CD4-positive, CD25-positive, alpha-beta regulatory T cell (primary cell): ENCODE results near the gene SPTBN4. TPM values are rescaled to one million over a fixed set of nuclear protein-coding genes. Genes with fewer than 3 reads are reported as not detected.

Source experiments
- ATAC-seq, 2 donors: fragments of 150-1000 bp; cut with Tn5 transposase; one replicate each; pipeline ENCODE4 v1.10.0; 2021; ENCODE audit warnings: low read depth in 2 of 2, moderate number of reproducible peaks in 2 of 2, moderate library complexity in 1 of 2
- DNase-seq, 3 donors: peaks; one replicate each; pipeline versions ENCODE4 v3.0.0 to v3.0.0-alpha.2; 2012 to 2022; ENCODE audit warnings: mixed read lengths in 1 of 3
- H3K27ac ChIP-seq: one replicate; pipeline ENCODE4 v1.7.0; 2013; ENCODE audit warnings: mild to moderate bottlenecking, low read length; ENCODE audit not compliant: insufficient read depth, poor library complexity, severe bottlenecking
- H3K27me3 ChIP-seq: one replicate; pipeline ENCODE4 v1.7.0; 2013; ENCODE audit warnings: low read length; ENCODE audit not compliant: control insufficient read depth, insufficient read depth
- H3K36me3 ChIP-seq: one replicate; pipeline ENCODE4 v1.7.0; 2013; ENCODE audit warnings: mild to moderate bottlenecking, low read length, moderate library complexity; ENCODE audit not compliant: control insufficient read depth, insufficient read depth
- H3K4me1 ChIP-seq: 2 replicates; pipeline ENCODE4 v1.7.0; 2013; ENCODE audit warnings: mild to moderate bottlenecking, low read length; ENCODE audit not compliant: insufficient read depth, control insufficient read depth, poor library complexity, severe bottlenecking
- H3K4me3 ChIP-seq: one replicate; pipeline ENCODE4 v1.7.0; 2013; ENCODE audit warnings: low read depth, mild to moderate bottlenecking, low read length, moderate library complexity
- H3K9me3 ChIP-seq, 2 experiments: 1 replicate in 1 of 2; 2 replicates in 1 of 2; pipeline ENCODE4 v1.7.0; 2013; ENCODE audit warnings: low read length in 2 of 2, mild to moderate bottlenecking in 1 of 2, moderate library complexity in 1 of 2; ENCODE audit not compliant: control insufficient read depth in 2 of 2
- H3K27ac Mint-ChIP-seq, 3 donors: one replicate each; pipeline ENCODE4 v1.8.0; 2020 to 2022; ENCODE audit warnings: mild to moderate bottlenecking in 3 of 3, mixed read lengths in 3 of 3, moderate library complexity in 2 of 3
- H3K27me3 Mint-ChIP-seq: one replicate; pipeline ENCODE4 v1.8.0; 2022; ENCODE audit warnings: mild to moderate bottlenecking, mixed read lengths
- H3K36me3 Mint-ChIP-seq: one replicate; pipeline ENCODE4 v1.8.0; 2020; ENCODE audit warnings: mixed read lengths
- H3K4me1 Mint-ChIP-seq, 4 donors: one replicate each; pipeline ENCODE4 v1.8.0; 2020 to 2022; ENCODE audit warnings: mixed read lengths in 4 of 4, mild to moderate bottlenecking in 1 of 4
- H3K4me3 Mint-ChIP-seq, 4 donors: one replicate each; pipeline ENCODE4 v1.8.0; 2020 to 2022; ENCODE audit warnings: mild to moderate bottlenecking in 4 of 4, mixed read lengths in 4 of 4, moderate library complexity in 3 of 4
- H3K9me3 Mint-ChIP-seq, 7 donors: one replicate each; pipeline ENCODE4 v1.8.0; 2020 to 2022; ENCODE audit warnings: mixed read lengths in 7 of 7, mild to moderate bottlenecking in 3 of 7, moderate library complexity in 2 of 7
- polyA plus RNA-seq, 4 donors: library from polyadenylated mRNA; unstranded; fragments of 300-500 nt; fragmentation: Illumina TruSeq; gene quantifications; one replicate each; pipeline ENCODE4 v1.2.3, GENCODE V29; 2021
- total RNA-seq: library from RNA; stranded (reverse); gene quantifications from one replicate; pipeline ENCODE4 v1.2.3, GENCODE V29; 2022

The SPTBN4 gene
- total and polyA plus RNA-seq, 5 donors from 2014 or later: not detected

- no peaks in the 10 kb centered on the region for H3K36me3 Mint-ChIP-seq
- Histone ChIP-seq H3K4me3 (no peak overlapping the region), H3K9me3 (no peaks in the 10 kb centered on the region), H3K36me3 (no peaks in the 10 kb centered on the region), H3K4me1 (no peaks in the 10 kb centered on the region), H3K27ac (no peak overlapping the region), H3K27me3 (peaks cover 3% of the 10 kb centered on the region)
- H3K4me3 Mint-ChIP-seq: no peak overlapping the region
- no peak for ATAC-seq
- peaks cover 0 to 3% (median 0%) of the 10 kb centered on the region in 4 donors for H3K4me1 Mint-ChIP-seq
- H3K27ac Mint-ChIP-seq: no peak overlapping the region
- DNase-seq: no peak
- peaks cover 0 to 4% (median 0%) of the 10 kb centered on the region in 7 donors for H3K9me3 Mint-ChIP-seq
- peaks cover 20% of the 10 kb centered on the region for H3K27me3 Mint-ChIP-seq
Observed at GRCh38 chr19:40506099-40506498, 39.3 kb downstream of the SPTBN4 start.

GRCh38 chr19:40507892-40508291 is 41.1 kb downstream of the SPTBN4 start:
- Histone ChIP-seq H3K9me3 (no peaks in the 10 kb centered on the region), H3K36me3 (no peaks in the 10 kb centered on the region), H3K4me1 (no peaks in the 10 kb centered on the region), H3K27me3 (peaks cover 6% of the 10 kb centered on the region), H3K4me3 (no peak overlapping the region), H3K27ac (no peak overlapping the region)
- H3K36me3 Mint-ChIP-seq: no peaks in the 10 kb centered on the region
- H3K27ac Mint-ChIP-seq: no peak overlapping the region
- peaks cover 0 to 10% (median 0%) of the 10 kb centered on the region in 4 donors for H3K4me1 Mint-ChIP-seq
- DNase-seq (no peak), ATAC-seq (no peak)
- peaks cover 0 to 4% (median 0%) of the 10 kb centered on the region in 7 donors for H3K9me3 Mint-ChIP-seq
- H3K4me3 Mint-ChIP-seq: no peak overlapping the region
- peaks cover 33% of the 10 kb centered on the region for H3K27me3 Mint-ChIP-seq

GRCh38 chr19:40508739-40509260 is 42.0 kb downstream of the SPTBN4 start:
- Mint-ChIP-seq H3K9me3 (peaks cover 0 to 4% (median 0%) of the 10 kb centered on the region in 7 donors), H3K36me3 (no peaks in the 10 kb centered on the region), H3K27ac (no peak overlapping the region), H3K27me3 (peaks cover 33% of the 10 kb centered on the region), H3K4me1 (peaks cover 0 to 10% (median 0%) of the 10 kb centered on the region in 4 donors), H3K4me3 (no peak overlapping the region)
- no peaks in the 10 kb centered on the region for H3K9me3 ChIP-seq
- ATAC-seq (no peak), DNase-seq (no peak)
- no peaks in the 10 kb centered on the region for H3K4me1 ChIP-seq
- no peak overlapping the region for H3K4me3 ChIP-seq
- H3K27ac ChIP-seq: no peak overlapping the region
- no peaks in the 10 kb centered on the region for H3K36me3 ChIP-seq
- peaks cover 10% of the 10 kb centered on the region for H3K27me3 ChIP-seq

DNA sequence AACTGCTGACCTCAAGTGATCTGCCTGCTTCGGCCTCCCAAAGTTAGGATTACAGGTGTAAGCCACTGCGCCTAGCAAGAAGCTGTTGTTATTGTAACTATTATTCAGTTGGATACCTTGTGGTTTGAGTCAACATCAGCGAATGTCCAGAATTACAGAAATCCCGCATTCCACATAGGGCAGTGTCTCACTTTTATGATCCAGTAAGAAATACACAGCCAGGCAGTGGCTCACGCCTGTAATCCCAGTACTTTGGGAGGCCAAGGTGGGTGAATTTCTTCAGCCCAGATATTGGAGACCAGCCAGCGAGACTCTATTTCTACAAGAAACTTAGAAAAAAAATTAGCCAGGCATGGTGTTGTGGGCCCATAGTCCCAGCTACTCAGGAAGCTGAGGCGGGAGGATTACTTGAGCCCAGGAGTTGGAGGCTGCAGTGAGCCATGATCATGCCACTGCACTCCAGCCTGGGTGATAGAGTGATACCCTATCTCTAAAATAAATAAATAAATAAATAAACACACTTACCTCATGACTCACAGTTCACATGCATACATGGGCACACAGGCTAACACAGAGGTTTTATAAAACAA is 43.8 kb downstream of the SPTBN4 start:
- Histone ChIP-seq H3K36me3 (no peaks in the 10 kb centered on the region), H3K27ac (no peak overlapping the region), H3K4me3 (no peak overlapping the region), H3K4me1 (no peaks in the 10 kb centered on the region), H3K27me3 (peaks cover 10% of the 10 kb centered on the region), H3K9me3 (no peaks in the 10 kb centered on the region)
- peaks cover 0 to 10% (median 0%) of the 10 kb centered on the region in 4 donors for H3K4me1 Mint-ChIP-seq
- H3K27me3 Mint-ChIP-seq: peaks cover 33% of the 10 kb centered on the region
- ATAC-seq: no peak
- no peak overlapping the region for H3K27ac Mint-ChIP-seq
- peaks cover 0 to 3% (median 0%) of the 10 kb centered on the region in 7 donors for H3K9me3 Mint-ChIP-seq
- DNase-seq: no peak
- no peak overlapping the region for H3K4me3 Mint-ChIP-seq
- H3K36me3 Mint-ChIP-seq: no peaks in the 10 kb centered on the region

GRCh38 chr19:40511487-40511886 is 44.7 kb downstream of the SPTBN4 start:
- no peaks in the 10 kb centered on the region for H3K36me3 Mint-ChIP-seq
- no peak overlapping the region for H3K27ac Mint-ChIP-seq

GRCh38 chr19:40512110-40512472 is 45.3 kb downstream of the SPTBN4 start:
- H3K36me3 ChIP-seq: no peaks in the 10 kb centered on the region
- Mint-ChIP-seq H3K4me1 (peaks cover 0 to 10% (median 0%) of the 10 kb centered on the region in 4 donors), H3K27ac (no peak overlapping the region), H3K9me3 (peaks cover 0 to 3% (median 0%) of the 10 kb centered on the region in 7 donors), H3K27me3 (peaks cover 33% of the 10 kb centered on the region), H3K4me3 (no peak overlapping the region), H3K36me3 (no peaks in the 10 kb centered on the region)
- DNase-seq (no peak), ATAC-seq (no peak)
- H3K27me3 ChIP-seq: peaks cover 10% of the 10 kb centered on the region
- no peaks in the 10 kb centered on the region for H3K4me1 ChIP-seq
- no peak overlapping the region for H3K27ac ChIP-seq
- no peaks in the 10 kb centered on the region for H3K9me3 ChIP-seq
- H3K4me3 ChIP-seq: no peak overlapping the region

More at GRCh38 chr19:40511487-40511886, 44.7 kb downstream of the SPTBN4 start:
- H3K36me3 ChIP-seq: no peaks in the 10 kb centered on the region
- Mint-ChIP-seq H3K9me3 (peaks cover 0 to 3% (median 0%) of the 10 kb centered on the region in 7 donors), H3K27me3 (peaks cover 33% of the 10 kb centered on the region), H3K4me1 (peaks cover 0 to 10% (median 0%) of the 10 kb centered on the region in 4 donors), H3K4me3 (no peak overlapping the region)
- no peak overlapping the region for H3K27ac ChIP-seq
- H3K9me3 ChIP-seq: no peaks in the 10 kb centered on the region
- no peak overlapping the region for H3K4me3 ChIP-seq
- H3K4me1 ChIP-seq: no peaks in the 10 kb centered on the region
- peaks cover 10% of the 10 kb centered on the region for H3K27me3 ChIP-seq
- DNase-seq: no peak
- no peak for ATAC-seq

DNA sequence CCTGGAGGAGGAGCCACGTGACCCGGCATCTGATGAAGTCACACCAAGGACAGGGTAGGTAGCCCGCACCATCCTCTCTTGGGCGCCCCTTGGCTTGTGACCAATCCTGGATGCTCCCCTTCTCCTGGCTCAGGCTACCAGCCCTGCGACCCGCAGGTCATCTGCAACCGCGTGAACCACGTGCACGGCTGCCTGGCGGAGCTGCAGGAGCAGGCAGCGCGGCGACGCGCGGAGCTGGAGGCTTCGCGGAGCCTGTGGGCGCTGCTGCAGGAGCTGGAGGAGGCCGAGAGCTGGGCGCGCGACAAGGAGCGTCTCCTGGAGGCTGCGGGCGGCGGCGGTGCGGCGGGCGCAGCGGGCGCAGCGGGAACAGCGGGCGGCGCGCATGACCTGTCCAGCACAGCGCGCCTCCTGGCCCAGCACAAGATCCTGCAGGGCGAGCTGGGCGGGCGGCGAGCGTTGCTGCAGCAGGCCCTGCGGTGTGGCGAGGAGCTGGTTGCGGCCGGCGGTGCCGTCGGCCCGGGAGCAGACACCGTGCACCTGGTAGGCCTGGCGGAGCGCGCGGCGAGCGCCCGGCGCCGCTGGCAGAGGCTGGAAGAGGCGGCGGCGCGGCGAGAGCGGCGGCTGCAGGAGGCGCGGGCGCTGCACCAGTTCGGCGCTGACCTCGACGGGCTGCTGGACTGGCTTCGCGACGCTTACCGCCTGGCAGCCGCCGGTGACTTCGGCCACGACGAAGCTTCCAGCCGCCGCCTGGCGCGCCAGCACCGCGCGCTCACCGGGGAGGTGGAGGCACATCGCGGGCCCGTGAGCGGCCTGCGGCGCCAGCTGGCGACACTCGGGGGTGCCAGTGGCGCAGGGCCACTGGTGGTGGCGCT is 45.9 kb downstream of the SPTBN4 start:
- Mint-ChIP-seq H3K9me3 (peaks cover 0 to 3% (median 0%) of the 10 kb centered on the region in 7 donors), H3K4me3 (no peak overlapping the region), H3K4me1 (peaks cover 0 to 10% (median 0%) of the 10 kb centered on the region in 4 donors), H3K27me3 (peaks cover 36% of the 10 kb centered on the region), H3K36me3 (no peaks in the 10 kb centered on the region), H3K27ac (no peak overlapping the region)
- Histone ChIP-seq H3K27ac (no peak overlapping the region), H3K27me3 (peaks cover 10% of the 10 kb centered on the region), H3K36me3 (no peaks in the 10 kb centered on the region), H3K4me1 (no peaks in the 10 kb centered on the region), H3K9me3 (no peaks in the 10 kb centered on the region), H3K4me3 (no peak overlapping the region)
- DNase-seq: no peak
- ATAC-seq: no peak
